Smooth muscle cell (in vitro differentiated cells): ENCODE measurements around the gene PRAMEF15. TPM values are rescaled to one million over a fixed set of nuclear protein-coding genes. Genes with fewer than 3 reads are reported as not detected.
"Not testable (repeated sequence)": the region's sequence is repeated elsewhere in the genome, so short reads cannot be mapped to it uniquely, and the experiment has no call there.

Source experiments
- DNase-seq: peaks from one replicate; lab custom pipeline; 2025; ENCODE audit not compliant: unreplicated experiment; lab: John Stamatoyannopoulos, UW
- H2AFZ ChIP-seq: fragments of 200-600 bp; sonication (generic); 2 replicates; pipeline ENCODE4 v1.6.0; 2016; ENCODE audit warnings: antibody characterized with exemption, low read depth, mild to moderate bottlenecking
- H3F3A ChIP-seq: fragments of 200-600 bp; sonication (generic); 2 replicates; pipeline ENCODE4 v1.6.0; 2017; ENCODE audit warnings: antibody characterized with exemption, low read depth
- H3K27ac ChIP-seq: fragments of 200-600 bp; sonication (generic); 2 replicates; pipeline ENCODE4 v1.5.1; 2016; ENCODE audit warnings: low read depth, mild to moderate bottlenecking
- H3K27me3 ChIP-seq: fragments of 200-600 bp; sonication (generic); 2 replicates; pipeline ENCODE4 v1.6.1; 2016; ENCODE audit warnings: low read depth, mild to moderate bottlenecking
- H3K36me3 ChIP-seq: fragments of 200-600 bp; sonication (generic); 2 replicates; pipeline ENCODE4 v1.5.1; 2016; ENCODE audit warnings: low read depth
- H3K4me1 ChIP-seq: fragments of 200-600 bp; sonication (generic); 2 replicates; pipeline ENCODE4 v1.5.1; 2016; ENCODE audit warnings: low read depth
- H3K4me2 ChIP-seq: fragments of 200-600 bp; sonication (generic); 2 replicates; pipeline ENCODE4 v1.6.0; 2016; ENCODE audit warnings: mild to moderate bottlenecking
- H3K4me3 ChIP-seq: fragments of 200-600 bp; sonication (generic); 2 replicates; pipeline ENCODE4 v1.5.1; 2016; ENCODE audit warnings: mild to moderate bottlenecking
- H3K79me2 ChIP-seq: fragments of 200-600 bp; sonication (generic); 2 replicates; pipeline ENCODE4 v1.6.0; 2016; ENCODE audit warnings: low read depth, mild to moderate bottlenecking
- H3K9ac ChIP-seq: fragments of 200-600 bp; sonication (generic); 2 replicates; pipeline ENCODE4 v1.6.0; 2016; ENCODE audit warnings: low read depth
- H3K9me3 ChIP-seq: fragments of 200-600 bp; sonication (generic); replicated peaks from 2 replicates; pipeline ENCODE4 v1.5.1; 2016; ENCODE audit warnings: low read depth
- H4K20me1 ChIP-seq: fragments of 200-600 bp; sonication (generic); 2 replicates; pipeline ENCODE4 v1.6.0; 2016; ENCODE audit warnings: low read depth
- WGBS: methylation state at CpG from one replicate; pipeline ENCODE4 v1.1.7; 2016; ENCODE audit warnings: low lambda C conversion rate; 5-methylcytosine and 5-hydroxymethylcytosine counted together
- polyA plus RNA-seq: library from polyadenylated mRNA; unstranded; fragments of >200 nt; fragmentation: Nextera tagmentation; extraction: Ambion mirVana; gene quantifications from 2 replicates; pipeline ENCODE4 v1.2.1, GENCODE V29; 2016
- small RNA-seq: library from RNA; depleted of rRNA; stranded (forward); fragments of <200 nt; gene quantifications from one replicate; pipeline ENCODE3, GENCODE V24; 2014
- total RNA-seq: library from RNA; depleted of rRNA; stranded (reverse); fragments of >200 nt; gene quantifications from 2 replicates; pipeline ENCODE4 v1.2.3, GENCODE V29; 2014

Gene PRAMEF15
- total and polyA plus RNA-seq, 2 experiments from 2014 or later = not detected

DNA sequence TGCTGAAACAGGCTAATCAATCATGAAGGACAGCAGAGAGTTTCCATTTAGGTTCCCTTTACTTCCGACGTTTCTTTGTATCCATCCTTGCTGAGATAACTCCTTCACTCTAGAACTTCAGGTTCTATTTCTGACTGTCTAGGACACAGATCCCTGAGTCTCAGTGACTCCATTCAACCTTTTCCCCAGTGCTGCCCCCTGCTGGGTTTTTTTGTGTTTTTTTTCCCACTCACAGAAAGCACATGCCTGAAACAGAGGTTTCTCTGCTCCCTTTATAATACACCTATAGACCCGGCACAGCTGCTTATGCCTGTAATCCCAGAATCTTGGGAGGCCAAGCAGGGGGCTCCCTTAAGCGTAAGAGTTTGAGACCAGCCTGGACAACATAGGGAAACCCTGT is 53.2 kb downstream of the PRAMEF15 start:
- WGBS = 93% methylated on average over 4 of the region's 4 CpGs
- H3K27me3 ChIP-seq, H4K20me1 ChIP-seq, H3K9me3 ChIP-seq, H3K79me2 ChIP-seq, DNase-seq, H3K9ac ChIP-seq, H3K4me3 ChIP-seq, H3K4me2 ChIP-seq, H3K4me1 ChIP-seq, H2AFZ ChIP-seq, H3F3A ChIP-seq, H3K27ac ChIP-seq, H3K36me3 ChIP-seq: not testable (repeated sequence)

Small RNA genes within 50 kb of the gene (small RNA-seq; reads per million reads assigned to genes)
- not detected for gene RNU6-771P

Other genes starting within 250 kb of the PRAMEF15 start
- gene PRAMEF25, start 244.8 kb upstream of the PRAMEF15 start, total RNA-seq = not detected in 2 replicates
- gene PRAMEF25, start 244.8 kb upstream of the PRAMEF15 start, polyA plus RNA-seq = not detected in 2 replicates
- not detected in 2 replicates for gene HNRNPCL2, start 198.7 kb upstream of the PRAMEF15 start, total RNA-seq
- gene HNRNPCL2, start 198.7 kb upstream of the PRAMEF15 start, polyA plus RNA-seq = not detected in 2 replicates
- gene PRAMEF26, start 159.6 kb upstream of the PRAMEF15 start, total RNA-seq = not detected in 2 replicates
- not detected in 2 replicates for gene PRAMEF26, start 159.6 kb upstream of the PRAMEF15 start, polyA plus RNA-seq
- gene HNRNPCL4, start 149.9 kb upstream of the PRAMEF15 start, total RNA-seq = not detected in 2 replicates
- gene HNRNPCL4, start 149.9 kb upstream of the PRAMEF15 start, polyA plus RNA-seq = not detected in 2 replicates
- gene PRAMEF9, start 143.7 kb upstream of the PRAMEF15 start, total RNA-seq = not detected in 2 replicates
- gene PRAMEF9, start 143.7 kb upstream of the PRAMEF15 start, polyA plus RNA-seq = not detected in 2 replicates
- gene PRAMEF13, start 114.2 kb upstream of the PRAMEF15 start, total RNA-seq = not detected in 2 replicates
- gene PRAMEF13, start 114.2 kb upstream of the PRAMEF15 start, polyA plus RNA-seq = not detected in 2 replicates
- not detected in 2 replicates for gene PRAMEF18, start 89.4 kb upstream of the PRAMEF15 start, total RNA-seq
- not detected in 2 replicates for gene PRAMEF18, start 89.4 kb upstream of the PRAMEF15 start, polyA plus RNA-seq
- not detected in 2 replicates for gene PRAMEF5, start 61.4 kb upstream of the PRAMEF15 start, total RNA-seq
- gene PRAMEF5, start 61.4 kb upstream of the PRAMEF15 start, polyA plus RNA-seq = not detected in 2 replicates
- gene PRAMEF8, start 30.4 kb upstream of the PRAMEF15 start, total RNA-seq = not detected in 2 replicates
- not detected in 2 replicates for gene PRAMEF8, start 30.4 kb upstream of the PRAMEF15 start, polyA plus RNA-seq
- not detected in 2 replicates for gene PRAMEF33, start 12.0 kb upstream of the PRAMEF15 start, total RNA-seq
- not detected in 2 replicates for gene PRAMEF33, start 12.0 kb upstream of the PRAMEF15 start, polyA plus RNA-seq
- gene PRAMEF14, start 31.6 kb downstream of the PRAMEF15 start, total RNA-seq = not detected in 2 replicates
- not detected in 2 replicates for gene PRAMEF14, start 31.6 kb downstream of the PRAMEF15 start, polyA plus RNA-seq
- not detected in 2 replicates for gene PRAMEF19, start 56.4 kb downstream of the PRAMEF15 start, total RNA-seq
- gene PRAMEF19, start 56.4 kb downstream of the PRAMEF15 start, polyA plus RNA-seq = not detected in 2 replicates
- not detected in 2 replicates for gene PRAMEF17, start 74.1 kb downstream of the PRAMEF15 start, total RNA-seq
- gene PRAMEF17, start 74.1 kb downstream of the PRAMEF15 start, polyA plus RNA-seq = not detected in 2 replicates
- not detected in 2 replicates for gene PRAMEF20, start 94.9 kb downstream of the PRAMEF15 start, total RNA-seq
- not detected in 2 replicates for gene PRAMEF20, start 94.9 kb downstream of the PRAMEF15 start, polyA plus RNA-seq
- 0.13 TPM in 1 of 2 replicates, not detected in the other for gene LRRC38, start 198.4 kb downstream of the PRAMEF15 start, total RNA-seq
- gene LRRC38, start 198.4 kb downstream of the PRAMEF15 start, polyA plus RNA-seq = 0.39 and 0.86 TPM in 2 replicates